AG08396 (cell line): ENCODE data around the gene MSH2.
"Not testable (repeated sequence)": the region's sequence is repeated elsewhere in the genome, so short reads cannot be mapped to it uniquely, and the experiment has no call there.

Source experiments
- DNase-seq: peaks from one replicate; pipeline ENCODE4 v3.0.0; 2012; ENCODE audit warnings: low spot score, mixed read lengths

MSH2 gene

GRCh38 chr2:47407976-47408375 lies 5.0 kb downstream of the MSH2 start:
- DNase-seq, result not testable (repeated sequence)

- DNase-seq, result no peak
Measured at GRCh38 chr2:47414682-47415458, 11.9 kb downstream of the MSH2 start.

GRCh38 chr2:47420214-47420613 lies 17.3 kb downstream of the MSH2 start:
- DNase-seq, result no peak

DNA sequence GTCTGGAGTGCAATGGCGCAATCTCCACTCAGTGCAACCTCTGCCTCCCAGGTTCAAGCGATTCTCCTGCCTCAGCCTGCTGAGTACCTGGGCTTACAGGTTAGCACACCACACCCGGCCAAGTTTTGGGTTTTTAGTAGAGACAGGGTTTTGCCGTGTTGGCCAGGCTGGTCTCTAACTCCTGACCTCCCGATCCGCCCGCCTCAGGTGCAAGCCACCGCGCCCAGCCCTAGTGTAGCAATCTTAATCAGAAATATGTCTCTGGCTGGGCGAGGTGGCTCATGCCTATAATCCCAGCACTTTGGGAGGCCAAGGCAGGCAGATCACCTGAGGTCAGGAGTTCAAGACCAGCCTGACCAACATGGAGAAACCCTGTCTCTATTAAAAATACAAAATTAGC lies 17.7 kb downstream of the MSH2 start:
- DNase-seq, result not testable (repeated sequence)

GRCh38 chr2:47422016-47422415 lies 19.1 kb downstream of the MSH2 start:
- DNase-seq, result no peak

GRCh38 chr2:47422560-47422959 lies 19.6 kb downstream of the MSH2 start:
- DNase-seq, result peak; percentile 37

- no peak for DNase-seq
Measured at GRCh38 chr2:47426786-47427185, 23.8 kb downstream of the MSH2 start.

DNA sequence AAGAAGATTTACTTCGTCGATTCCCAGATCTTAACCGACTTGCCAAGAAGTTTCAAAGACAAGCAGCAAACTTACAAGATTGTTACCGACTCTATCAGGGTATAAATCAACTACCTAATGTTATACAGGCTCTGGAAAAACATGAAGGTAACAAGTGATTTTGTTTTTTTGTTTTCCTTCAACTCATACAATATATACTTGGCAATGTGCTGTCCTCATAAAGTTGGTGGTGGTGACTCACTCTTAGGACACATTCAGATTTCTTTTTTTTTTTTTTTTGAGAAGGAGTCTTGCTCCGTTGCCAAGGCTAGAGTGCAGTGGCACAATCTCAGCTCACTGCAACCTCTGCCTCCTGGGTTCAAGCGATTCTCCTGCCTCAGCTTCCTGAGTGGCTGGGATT lies 26.8 kb downstream of the MSH2 start:
- DNase-seq, result peak; percentile 22

DNA sequence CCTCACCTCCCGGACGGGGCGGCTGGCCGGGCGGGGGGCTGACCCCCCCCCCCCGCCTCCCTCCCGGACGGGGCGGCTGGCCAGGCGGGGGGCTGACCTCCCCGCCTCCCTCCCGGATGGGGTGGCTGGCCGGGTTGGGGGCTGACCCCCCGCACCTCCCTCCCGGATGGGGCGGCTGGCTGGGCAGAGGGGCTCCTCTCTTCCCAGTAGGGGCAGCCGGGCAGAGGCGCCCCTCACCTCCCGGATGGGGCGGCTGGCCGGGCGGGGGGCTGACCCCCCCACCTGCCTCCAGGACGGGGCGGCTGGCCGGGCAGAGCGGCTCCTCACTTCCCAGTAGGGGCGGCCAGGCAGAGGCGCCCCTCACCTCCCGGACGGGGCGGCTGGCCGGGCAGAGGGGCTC lies 30.1 kb downstream of the MSH2 start:
- not testable (repeated sequence) for DNase-seq

DNA sequence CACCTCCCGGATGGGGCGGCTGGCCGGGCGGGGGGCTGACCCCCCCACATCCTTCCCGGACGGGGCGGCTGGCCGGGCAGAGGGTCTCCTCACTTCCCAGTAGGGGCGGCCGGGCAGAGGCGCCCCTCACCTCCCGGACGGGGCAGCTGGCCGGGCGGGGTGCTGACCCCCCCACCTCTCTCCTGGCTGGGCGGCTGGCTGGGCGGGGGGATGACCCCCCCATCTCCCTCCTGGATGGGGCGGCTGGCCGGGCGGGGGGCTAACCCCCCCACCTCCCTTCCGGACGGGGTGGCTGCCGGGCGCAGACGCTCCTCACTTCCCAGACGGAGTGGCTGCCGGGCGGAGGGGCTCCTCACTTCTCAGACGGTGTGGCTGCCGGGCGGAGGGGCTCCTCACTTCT lies 30.5 kb downstream of the MSH2 start:
- not testable (repeated sequence) for DNase-seq

DNA sequence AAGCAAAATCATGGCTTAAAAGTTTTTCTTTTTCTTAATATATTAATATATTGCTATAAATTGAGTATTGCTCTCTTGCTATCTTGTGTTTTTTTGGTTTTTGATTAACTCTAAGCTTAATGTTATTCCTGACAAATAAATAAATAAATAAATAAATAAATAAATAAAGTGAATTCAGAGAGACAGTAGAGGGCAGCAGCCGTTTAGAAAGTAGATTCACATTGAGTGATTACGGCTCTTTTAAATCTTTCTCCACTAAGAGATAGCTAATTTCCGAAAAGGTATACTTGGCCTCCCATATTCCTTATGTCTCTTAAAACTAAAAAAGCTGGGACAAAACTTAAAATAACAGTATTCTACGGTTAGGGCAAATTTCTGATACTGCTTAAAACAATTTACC lies 34.3 kb downstream of the MSH2 start:
- DNase-seq, result peak; percentile 45

DNA sequence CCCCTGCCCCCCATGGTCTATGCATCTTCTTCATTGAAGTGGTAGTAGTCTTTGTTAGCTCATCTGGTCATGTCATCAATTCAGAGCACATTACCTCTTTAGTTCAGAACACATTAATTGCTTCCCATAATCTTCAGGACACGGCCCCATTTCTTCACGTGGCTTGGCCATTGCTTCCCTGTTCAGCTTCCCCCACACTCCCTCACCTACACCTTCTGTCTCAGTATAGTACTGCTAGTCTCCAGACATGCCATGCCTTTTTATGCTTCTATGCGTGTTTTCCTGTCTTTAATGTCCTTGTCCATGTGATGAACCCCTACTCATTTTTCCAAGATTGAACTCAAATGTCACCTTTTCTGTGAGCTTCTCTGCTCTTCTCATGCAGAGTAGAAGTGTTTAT lies 35.1 kb downstream of the MSH2 start:
- DNase-seq, result no peak

GRCh38 chr2:47438783-47439182 lies 35.8 kb downstream of the MSH2 start:
- no peak for DNase-seq

- no peak for DNase-seq
Measured at GRCh38 chr2:47451790-47452189, 48.8 kb downstream of the MSH2 start.

GRCh38 chr2:47452761-47453160 lies 49.8 kb downstream of the MSH2 start:
- no peak for DNase-seq

DNA sequence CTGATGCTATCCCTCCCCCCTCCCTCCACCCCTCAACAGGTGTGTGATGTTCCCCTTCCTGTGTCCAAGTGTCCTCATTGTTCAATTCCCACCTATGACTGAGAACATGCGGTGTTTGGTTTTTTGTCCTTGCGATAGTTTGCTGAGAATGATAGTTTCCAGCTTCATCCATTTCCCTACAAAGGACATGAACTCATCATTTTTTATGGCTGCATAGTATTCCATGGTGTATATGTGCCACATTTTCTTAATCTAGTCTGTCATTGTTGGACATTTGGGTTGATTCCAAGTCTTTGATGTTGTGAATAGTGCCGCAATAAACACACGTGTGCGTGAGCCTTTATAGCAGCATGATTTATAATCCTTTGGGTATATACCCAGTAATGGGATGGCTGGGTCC lies 51.9 kb downstream of the MSH2 start:
- DNase-seq, result not testable (repeated sequence)

- no peak for DNase-seq
Measured at GRCh38 chr2:47455411-47455810, 52.5 kb downstream of the MSH2 start.

GRCh38 chr2:47456851-47457250 lies 53.9 kb downstream of the MSH2 start:
- DNase-seq, result no peak

DNA sequence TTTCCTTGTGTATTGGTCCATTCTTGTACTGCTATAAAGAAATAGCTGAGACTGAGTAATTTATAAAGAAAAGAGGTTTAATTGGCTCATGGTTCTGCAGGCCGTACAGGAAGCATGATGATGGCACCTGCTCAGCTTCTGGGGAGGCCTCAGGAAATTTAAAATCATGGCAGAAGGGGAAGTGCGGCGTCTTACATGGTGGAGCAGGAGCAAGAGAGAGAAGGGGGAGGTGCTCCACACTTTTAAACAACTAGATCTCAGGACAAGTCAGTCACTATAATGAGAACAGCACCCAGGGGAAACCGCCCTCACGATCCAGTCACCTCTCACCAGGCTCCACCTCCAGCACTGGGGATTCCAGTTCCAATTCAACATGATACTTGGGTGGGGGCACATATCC lies 54.3 kb downstream of the MSH2 start:
- DNase-seq, result no peak

GRCh38 chr2:47459021-47459420 lies 56.1 kb downstream of the MSH2 start:
- no peak for DNase-seq

- DNase-seq, result no peak
Measured at GRCh38 chr2:47460766-47461165, 57.8 kb downstream of the MSH2 start.

DNA sequence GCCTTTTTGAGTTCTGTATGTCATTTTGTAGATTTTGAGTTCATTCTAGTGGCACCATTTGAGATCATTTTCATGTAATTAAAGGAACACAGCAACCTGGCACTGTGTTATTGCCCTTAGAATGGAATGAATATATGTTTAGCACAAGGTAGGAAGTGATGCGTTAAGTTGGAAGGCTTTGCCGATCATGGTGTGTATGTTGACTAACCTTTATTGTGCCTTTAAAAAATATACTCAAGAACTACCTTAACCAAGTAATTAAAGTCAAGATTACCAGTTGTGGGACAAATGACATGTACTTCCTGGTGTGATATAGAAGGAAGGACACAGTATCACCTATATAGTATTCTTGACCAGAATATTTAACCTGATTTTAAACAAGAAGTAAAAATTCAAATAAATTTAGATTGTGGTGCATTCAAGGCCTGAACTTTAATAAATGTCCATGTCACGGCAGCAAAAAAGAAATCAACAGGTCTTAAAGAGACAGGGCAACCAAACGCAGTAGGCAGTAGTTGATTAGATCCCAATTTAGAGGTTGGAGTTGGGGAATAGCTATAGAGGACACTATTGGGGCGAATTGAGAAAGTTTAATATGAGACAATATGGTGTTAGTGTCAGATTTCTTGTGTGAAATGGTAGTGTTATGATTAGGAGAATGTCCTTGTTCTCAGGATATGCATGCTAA lies 68.6 kb downstream of the MSH2 start:
- no peak for DNase-seq

DNA sequence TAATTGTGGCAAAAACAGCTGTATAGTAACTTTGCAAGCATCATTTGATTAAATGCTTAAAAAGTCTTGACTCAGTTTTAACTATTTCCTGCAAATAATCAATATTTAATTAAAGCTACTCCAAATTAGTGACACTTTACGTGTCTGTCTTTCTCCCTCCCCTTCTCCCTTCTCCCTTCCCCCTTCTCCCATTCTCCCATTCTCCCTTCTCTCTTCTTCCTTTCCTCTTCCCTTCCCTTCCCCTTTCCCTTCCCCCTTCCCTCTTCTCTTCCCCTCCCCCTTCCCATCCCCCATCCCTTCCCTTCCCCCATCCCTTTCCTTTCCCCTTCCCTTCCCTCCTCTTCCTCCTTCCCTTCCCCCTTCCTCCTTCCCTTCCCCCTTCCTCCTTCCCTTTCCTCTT lies 76.9 kb downstream of the MSH2 start:
- DNase-seq, result no peak

DNA sequence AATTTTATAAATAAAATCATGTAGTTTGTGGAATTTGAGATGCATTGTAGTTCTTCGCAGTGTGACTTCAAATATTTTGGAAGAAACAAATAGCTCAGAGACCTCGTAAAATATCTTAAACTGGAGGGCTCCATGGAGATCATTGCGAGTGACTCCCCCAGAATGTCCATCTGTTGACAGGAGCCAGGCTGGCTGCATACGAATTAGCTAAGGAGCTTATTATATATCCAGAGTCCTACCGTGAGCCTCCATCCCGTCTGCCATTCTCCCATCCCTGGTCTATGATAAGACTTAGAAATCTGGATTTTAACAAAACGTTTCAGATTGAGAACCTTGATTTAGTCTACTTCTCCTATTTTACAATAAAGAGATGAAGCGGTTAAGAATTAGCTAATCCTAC lies 80.2 kb downstream of the MSH2 start:
- DNase-seq, result no peak
